Gastroesophageal sphincter (tissue), 4 donors: ENCODE data around the gene TMPRSS11A. TPM values are rescaled to one million over a fixed set of nuclear protein-coding genes. Genes with fewer than 3 reads are reported as not detected.

Source experiments
- ATAC-seq: fragments of 150-250 bp; one replicate; pipeline ENCODE4 v1.9.1; 2016; ENCODE audit warnings: mild to moderate bottlenecking, moderate library complexity
- H3K27ac ChIP-seq, 4 donors: fragments of 200-600 bp; sonication (generic) in 3 of 4; 1 replicate in 3 of 4; 2 replicates in 1 of 4; pipeline ENCODE4 v1.5.1; 2016 to 2019
- H3K27me3 ChIP-seq: fragments of 200-600 bp; sonication (generic); one replicate; pipeline ENCODE4 v1.5.1; 2019
- H3K36me3 ChIP-seq, 2 donors: fragments of 200-600 bp; sonication (generic); one replicate each; pipeline ENCODE4 v1.5.1; 2019; ENCODE audit warnings: control low read depth in 1 of 2
- H3K4me1 ChIP-seq, 3 donors: fragments of 200-600 bp; sonication (generic); 1 replicate in 2 of 3; 2 replicates in 1 of 3; pipeline ENCODE4 v1.5.1; 2016 to 2019; ENCODE audit warnings: control low read depth in 2 of 3
- H3K4me3 ChIP-seq, 2 donors: fragments of 200-600 bp; sonication (generic); one replicate each; pipeline ENCODE4 v1.5.1; 2019; ENCODE audit warnings: mild to moderate bottlenecking in 1 of 2, moderate library complexity in 1 of 2
- H3K9me3 ChIP-seq, 3 donors: fragments of 200-600 bp; sonication (generic); one replicate each; pipeline ENCODE4 v1.5.1; 2017 to 2019; ENCODE audit warnings: control low read depth in 2 of 3
- CTCF ChIP-seq, 4 experiments: fragments of 200-600 bp in 2 of 4; fragments of 450-650 bp in 2 of 4; sonication (generic) in 1 of 4; IDR thresholded peaks; one replicate each; pipeline ENCODE4 v1.5.1; 2017 to 2019; ENCODE audit warnings: antibody characterized with exemption in 4 of 4, mild to moderate bottlenecking in 2 of 4, moderate library complexity in 2 of 4
- EP300 ChIP-seq: sonication (generic); formaldehyde crosslinking; IDR thresholded peaks from one replicate; pipeline ENCODE4 v1.6.1; 2017; ENCODE audit warnings: antibody characterized with exemption, mild to moderate bottlenecking
- POLR2A ChIP-seq, 2 donors: fragments of 450-650 bp; IDR thresholded peaks; one replicate each; pipeline ENCODE4 v1.6.1; 2017; ENCODE audit warnings: antibody characterized with exemption in 2 of 2, mild to moderate bottlenecking in 2 of 2, moderate library complexity in 1 of 2
- POLR2AphosphoS5 ChIP-seq: sonication (generic); formaldehyde crosslinking; IDR thresholded peaks from one replicate; pipeline ENCODE4 v1.6.1; 2017; ENCODE audit warnings: antibody characterized with exemption
- WGBS, 2 donors: methylation state at CpG; one replicate each; pipeline ENCODE4 v1.1.5; 2018; ENCODE audit warnings: low coverage in 1 of 2; 5-methylcytosine and 5-hydroxymethylcytosine counted together
- total RNA-seq, 4 donors: library from RNA; depleted of rRNA; stranded (reverse); fragments of >200 nt; gene quantifications; one replicate each; pipeline ENCODE4 v1.1.0, GENCODE V29; 2016

TMPRSS11A gene
- total RNA-seq, 4 donors from 2014 or later, result 0.13 to 8.5 (median 0.78) TPM; not detected in 1

GRCh38 chr4:67883902-67884301 lies 79.4 kb downstream of the TMPRSS11A start, which contains the start of gene TMPRSS11D:
Gene TMPRSS11D, minus strand, starts transcription at chr4:67884002. Its CDS starts 69 bp downstream, at chr4:67883933.
- 100% methylated on average over 1 of the region's 1 CpG for WGBS, 2 donors
- H3K4me3 ChIP-seq, result no peak within 1 kb of the TSS
- no peak for TF ChIP-seq EP300
- no peak for TF ChIP-seq POLR2AphosphoS5
- TF ChIP-seq POLR2A (IDR thresholded peaks at IDR 0.05), result no peak
- no peak for TF ChIP-seq CTCF (IDR thresholded peaks at IDR 0.05)
- no peaks in the 10 kb centered on the region for H3K4me1 ChIP-seq
- no peaks in the 10 kb centered on the region for H3K27me3 ChIP-seq
- H3K36me3 ChIP-seq, result no peaks in the 10 kb centered on the region
- H3K9me3 ChIP-seq, result no peaks in the 10 kb centered on the region
- no peak within 1 kb of the TSS for H3K27ac ChIP-seq
- no peak for ATAC-seq

GRCh38 chr4:67883458-67883857 lies 79.8 kb downstream of the TMPRSS11A start:
- no peak overlapping the region for H3K27ac ChIP-seq
- no peak for ATAC-seq
- no peak overlapping the region for H3K4me3 ChIP-seq
- TF ChIP-seq POLR2A (IDR thresholded peaks at IDR 0.05), result no peak
- H3K27me3 ChIP-seq, result no peaks in the 10 kb centered on the region
- no peaks in the 10 kb centered on the region for H3K9me3 ChIP-seq
- no peaks in the 10 kb centered on the region for H3K36me3 ChIP-seq
- 87 to 88% methylated on average over 5 of the region's 5 CpGs for WGBS, 2 donors
- no peaks in the 10 kb centered on the region for H3K4me1 ChIP-seq

GRCh38 chr4:67880866-67881610 lies 82.3 kb downstream of the TMPRSS11A start:
- Histone ChIP-seq H3K27me3 (no peaks in the 10 kb centered on the region), H3K4me1 (no peaks in the 10 kb centered on the region), H3K4me3 (no peak overlapping the region), H3K9me3 (no peaks in the 10 kb centered on the region), H3K27ac (no peak overlapping the region), H3K36me3 (no peaks in the 10 kb centered on the region)
- no peak for ATAC-seq
- no peak for TF ChIP-seq POLR2A (IDR thresholded peaks at IDR 0.05)
- TF ChIP-seq POLR2AphosphoS5, result no peak
- TF ChIP-seq EP300, result no peak
- TF ChIP-seq CTCF (IDR thresholded peaks at IDR 0.05), result no peak
- WGBS, 2 donors, result 18 to 22% methylated on average over 1 of the region's 1 CpG

GRCh38 chr4:67879486-67879885 lies 83.8 kb downstream of the TMPRSS11A start:
- no peaks in the 10 kb centered on the region for H3K4me1 ChIP-seq
- no peak overlapping the region for H3K4me3 ChIP-seq
- H3K9me3 ChIP-seq, result no peaks in the 10 kb centered on the region
- TF ChIP-seq EP300 (no peak), CTCF (IDR thresholded peaks at IDR 0.05) (no peak), POLR2A (IDR thresholded peaks at IDR 0.05) (no peak), POLR2AphosphoS5 (no peak)
- WGBS, 2 donors, result 85 to 94% methylated on average over 3 of the region's 3 CpGs
- no peaks in the 10 kb centered on the region for H3K36me3 ChIP-seq
- ATAC-seq, result no peak
- H3K27ac ChIP-seq, result no peak overlapping the region
- H3K27me3 ChIP-seq, result no peaks in the 10 kb centered on the region

GRCh38 chr4:67877086-67877485 lies 86.2 kb downstream of the TMPRSS11A start:
- TF ChIP-seq POLR2AphosphoS5, result no peak
- Histone ChIP-seq H3K27ac (no peak overlapping the region), H3K27me3 (no peaks in the 10 kb centered on the region), H3K36me3 (no peaks in the 10 kb centered on the region), H3K4me3 (no peak overlapping the region), H3K4me1 (no peaks in the 10 kb centered on the region), H3K9me3 (no peaks in the 10 kb centered on the region)
- ATAC-seq, result no peak
- WGBS, 2 donors, result 93 to 100% methylated on average over 1 to 3 of the region's 3 CpGs

GRCh38 chr4:67874986-67875385 lies 88.3 kb downstream of the TMPRSS11A start:
- Histone ChIP-seq H3K27ac (no peak overlapping the region), H3K4me1 (no peaks in the 10 kb centered on the region), H3K27me3 (no peaks in the 10 kb centered on the region), H3K4me3 (no peak overlapping the region), H3K9me3 (no peaks in the 10 kb centered on the region), H3K36me3 (no peaks in the 10 kb centered on the region)
- 45 to 52% methylated on average over 2 of the region's 2 CpGs for WGBS, 2 donors
- TF ChIP-seq POLR2AphosphoS5, result no peak
- TF ChIP-seq POLR2A (IDR thresholded peaks at IDR 0.05), result no peak
- TF ChIP-seq CTCF (IDR thresholded peaks at IDR 0.05), result no peak
- TF ChIP-seq EP300, result no peak
- no peak for ATAC-seq
